Dermis microvascular lymphatic vessel endothelial cell (primary cell): ENCODE measurements around the gene ZNF322. TPM values are rescaled to one million over a fixed set of nuclear protein-coding genes. Genes with fewer than 3 reads are reported as not detected.

Experiments used
- DNase-seq, 2 donors: peaks; one replicate each; pipeline versions ENCODE4 v3.0.0 to v3.0.0-alpha.2; 2010; ENCODE audit warnings: low read depth in 2 of 2
- total RNA-seq: library from RNA; depleted of rRNA; stranded (reverse); fragments of >200 nt; gene quantifications from 2 replicates; pipeline ENCODE4 v1.2.1, GENCODE V29; 2014

ZNF322 gene
- total RNA-seq, 1 donor from 2014 or later, result 12.5 TPM

DNA sequence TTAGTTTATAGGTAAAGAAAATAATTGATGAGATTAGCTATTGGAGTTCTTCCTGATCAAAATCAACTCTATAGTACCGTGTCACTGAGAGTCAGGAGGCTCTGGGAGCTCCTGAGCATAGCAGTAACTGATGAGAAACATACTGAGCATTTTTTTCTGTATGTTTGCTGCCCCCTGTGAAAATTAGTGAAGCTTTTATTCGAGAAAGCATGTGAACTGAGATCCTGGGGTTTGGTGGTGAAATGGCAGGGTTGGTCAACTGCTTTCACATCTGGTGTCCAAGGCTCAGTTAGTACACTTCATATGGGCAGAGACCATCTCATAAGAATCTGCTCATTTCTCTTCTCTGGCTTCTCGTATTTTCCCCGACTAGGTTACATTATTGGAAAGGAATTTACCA, 66.9 kb downstream of the ZNF322 start:
- no peak for DNase-seq

DNA sequence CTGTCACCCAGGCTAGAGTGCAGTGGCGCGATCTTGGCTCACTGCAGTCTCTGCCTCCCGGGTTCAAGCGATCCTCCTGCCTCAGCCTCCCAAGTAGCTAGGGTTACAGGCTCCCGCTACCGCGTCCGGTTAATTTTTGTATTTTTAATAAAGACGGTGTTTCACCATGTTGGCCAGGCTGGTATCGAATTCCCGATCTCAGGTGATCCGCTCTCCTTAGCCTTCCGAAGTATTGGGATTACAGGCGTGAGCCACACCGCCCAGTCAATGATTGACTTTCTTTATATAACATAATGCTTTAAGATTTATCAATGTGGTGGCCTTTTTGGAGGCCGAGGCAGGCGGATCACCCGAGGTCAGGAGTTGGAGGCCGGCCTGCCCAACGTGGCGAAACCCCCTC, 70.6 kb downstream of the ZNF322 start:
- DNase-seq, result no peak

Other genes with a start within 250 kb of the ZNF322 start
- gene BTN3A3, start 219.2 kb downstream of the ZNF322 start, total RNA-seq, result 8.9 and 12.1 TPM in 2 replicates
- 6.0 and 7.0 TPM in 2 replicates for gene BTN2A1, start 201.8 kb downstream of the ZNF322 start, total RNA-seq
- not detected in 2 replicates for gene BTN1A1, start 159.4 kb downstream of the ZNF322 start, total RNA-seq
- gene HMGN4, start 121.4 kb downstream of the ZNF322 start, total RNA-seq, result 46.1 and 59.6 TPM in 2 replicates
- 18.4 and 20.2 TPM in 2 replicates for gene ABT1, start 62.8 kb downstream of the ZNF322 start, total RNA-seq